HG03469 (cell line): ENCODE results near the gene AGTR1.
"Not testable (repeated sequence)": the region's sequence is repeated elsewhere in the genome, so short reads cannot be mapped to it uniquely, and the experiment has no call there.

Experiments
- ATAC-seq: cut with Tn5 transposase; IDR thresholded peaks from one replicate; pipeline ENCODE4 v1.9.1; 2021; ENCODE audit warnings: mild to moderate bottlenecking, moderate library complexity, moderate number of reproducible peaks; ENCODE audit not compliant: unreplicated experiment

Gene AGTR1

GRCh38 chr3:148757238-148758215 lies 59.8 kb downstream of the AGTR1 start:
- no peak for ATAC-seq

DNA sequence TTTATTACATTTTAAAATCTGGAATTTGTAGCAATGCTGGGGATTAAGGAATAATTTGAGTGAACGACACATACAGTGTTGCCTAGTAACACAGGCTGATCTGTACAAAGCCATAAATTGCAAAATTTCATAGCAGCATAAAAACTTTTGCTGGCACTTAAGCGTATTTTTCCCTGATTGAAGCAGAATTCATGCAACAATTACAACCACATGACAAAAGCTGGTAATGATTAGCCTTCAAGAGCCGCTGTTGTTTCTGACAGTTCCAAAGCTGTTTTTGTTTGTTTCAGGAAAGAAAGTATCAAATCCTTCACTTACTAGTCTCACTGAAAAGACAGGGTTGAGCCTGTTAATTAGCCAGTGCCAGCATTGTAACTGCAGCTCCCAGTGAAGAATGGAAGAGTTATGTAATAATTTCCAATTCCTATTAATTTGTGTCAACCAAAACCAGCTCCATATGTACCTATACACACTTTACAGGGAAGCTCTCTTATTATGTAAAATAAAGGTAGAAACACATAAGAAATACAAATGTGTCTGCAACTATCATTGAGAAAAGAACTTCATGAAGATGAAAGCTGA lies 60.7 kb downstream of the AGTR1 start:
- no peak for ATAC-seq

- no peak for ATAC-seq
These were observed 61.7 kb downstream of the AGTR1 start for GRCh38 chr3:148759430-148759829.

- ATAC-seq: no peak
These were observed 65.5 kb downstream of the AGTR1 start for GRCh38 chr3:148763156-148763680.

- ATAC-seq: no peak
These were observed 66.6 kb downstream of the AGTR1 start for GRCh38 chr3:148763986-148764935.

- no peak for ATAC-seq
These were observed 74.7 kb downstream of the AGTR1 start for GRCh38 chr3:148772361-148772760.

DNA sequence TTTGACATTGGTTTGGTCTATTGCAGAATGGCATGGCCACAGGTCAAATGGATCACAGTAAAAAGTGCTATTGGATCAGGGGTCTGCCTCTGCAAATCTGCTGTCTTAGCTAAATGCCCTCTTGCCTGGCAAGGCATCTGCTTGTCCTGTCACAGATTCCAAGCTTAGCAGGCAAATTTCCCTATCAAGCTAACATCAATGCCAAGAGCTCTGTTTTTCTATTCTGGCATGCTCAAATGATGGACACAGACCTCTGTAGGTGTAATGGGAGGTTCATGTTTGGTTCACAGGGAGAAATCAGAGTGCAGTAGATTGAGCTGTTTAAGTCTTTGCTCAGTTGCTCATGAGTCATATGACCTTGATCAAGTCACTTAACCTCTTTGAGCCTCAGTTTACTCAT lies 75.1 kb downstream of the AGTR1 start:
- ATAC-seq: no peak

- ATAC-seq: no peak
These were observed 76.1 kb downstream of the AGTR1 start for GRCh38 chr3:148773805-148774204.

DNA sequence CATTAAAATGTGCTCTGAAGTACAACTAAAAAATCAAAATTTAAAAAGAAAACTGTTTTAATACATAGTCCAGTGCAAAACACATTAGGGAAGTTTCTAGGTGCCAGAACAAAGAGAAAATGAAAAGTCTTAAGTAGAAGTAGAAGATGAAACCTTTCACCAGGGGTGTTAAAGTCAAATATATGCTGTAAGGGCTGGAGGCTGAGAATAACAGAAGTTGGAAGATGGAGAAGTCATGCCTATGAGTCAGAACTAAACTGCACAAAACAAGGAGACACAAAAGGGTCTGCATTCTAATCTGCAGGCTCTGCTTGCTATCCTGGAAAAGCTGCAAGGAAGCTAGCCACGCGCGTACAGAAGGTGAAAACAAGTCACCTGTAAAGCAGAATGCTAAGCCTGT lies 81.2 kb downstream of the AGTR1 start:
- ATAC-seq: no peak

- not testable (repeated sequence) for ATAC-seq
These were observed 87.3 kb downstream of the AGTR1 start for GRCh38 chr3:148785026-148785425.

DNA sequence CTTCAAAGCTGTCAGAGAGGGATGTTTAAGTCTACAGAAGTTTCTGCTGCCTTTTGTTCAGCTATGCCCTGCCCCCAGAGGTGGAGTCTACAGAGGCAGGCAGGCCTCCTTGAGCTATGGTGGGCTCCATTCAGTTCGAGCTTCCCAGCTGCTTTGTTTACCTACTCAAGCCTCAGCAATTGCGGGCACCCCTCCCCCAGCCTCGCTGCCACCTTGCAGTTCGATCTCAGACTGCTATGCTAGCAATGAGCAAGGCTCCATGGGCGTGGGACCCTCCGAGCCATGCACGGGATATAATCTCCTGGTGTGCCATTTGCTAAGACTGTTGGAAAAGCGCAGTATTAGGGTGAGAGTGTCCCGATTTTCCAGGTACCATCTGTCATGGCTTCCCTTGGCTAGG lies 88.5 kb downstream of the AGTR1 start:
- ATAC-seq: not testable (repeated sequence)

DNA sequence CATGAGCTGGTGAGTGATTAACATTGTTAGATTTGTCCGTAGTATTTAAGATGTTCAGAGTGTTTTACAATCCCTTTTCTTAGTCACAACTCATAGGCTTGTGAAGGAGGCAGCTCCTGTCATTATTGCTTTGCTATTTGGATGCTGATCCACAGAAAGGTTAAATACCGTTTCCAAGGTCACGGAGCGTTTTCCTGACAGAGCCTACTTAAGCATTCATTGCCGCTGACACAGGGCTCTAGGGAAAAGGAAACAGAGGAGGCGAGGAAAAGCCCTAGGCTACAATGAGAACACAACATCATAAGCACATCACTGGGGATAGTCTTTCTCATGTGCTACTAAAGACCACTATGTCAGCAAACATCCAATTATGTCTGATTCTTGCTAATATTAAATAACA lies 91.4 kb downstream of the AGTR1 start:
- no peak for ATAC-seq

DNA sequence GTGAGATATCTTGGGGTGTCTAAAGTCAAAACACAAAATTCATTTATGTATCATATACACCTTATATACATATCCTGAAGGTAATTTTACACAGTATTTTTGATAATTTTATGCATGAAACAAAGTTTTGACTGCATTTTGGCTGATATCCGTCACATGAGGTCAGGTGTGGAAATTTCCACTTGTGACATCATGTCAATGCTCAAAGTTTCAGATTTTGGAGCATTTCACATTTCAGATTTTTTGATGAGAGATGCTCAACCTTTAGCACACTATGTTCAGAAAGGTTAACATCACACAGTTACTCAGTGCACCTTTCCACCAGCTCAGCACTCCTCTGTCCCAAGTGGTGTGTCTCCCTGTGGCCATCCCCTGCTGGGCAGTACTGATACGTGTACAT lies 92.2 kb downstream of the AGTR1 start:
- no peak for ATAC-seq

- ATAC-seq: no peak
These were observed 92.7 kb downstream of the AGTR1 start for GRCh38 chr3:148790370-148790769.

- no peak for ATAC-seq
These were observed 93.4 kb downstream of the AGTR1 start for GRCh38 chr3:148790851-148791735.

- no peak for ATAC-seq
These were observed 94.2 kb downstream of the AGTR1 start for GRCh38 chr3:148791920-148792319.

- no peak for ATAC-seq
These were observed 94.8 kb downstream of the AGTR1 start for GRCh38 chr3:148792516-148792915.
